GM21576 (cell line): ENCODE results near the gene MINDY4.

Source experiments
- ATAC-seq: cut with Tn5 transposase; IDR thresholded peaks from one replicate; pipeline ENCODE4 v1.9.1; 2021; ENCODE audit warnings: mild to moderate bottlenecking, moderate library complexity; ENCODE audit not compliant: unreplicated experiment

MINDY4 gene

GRCh38 chr7:30771880-30772425, 736 bp downstream of the MINDY4 start:
- ATAC-seq, result peak; percentile 22

DNA sequence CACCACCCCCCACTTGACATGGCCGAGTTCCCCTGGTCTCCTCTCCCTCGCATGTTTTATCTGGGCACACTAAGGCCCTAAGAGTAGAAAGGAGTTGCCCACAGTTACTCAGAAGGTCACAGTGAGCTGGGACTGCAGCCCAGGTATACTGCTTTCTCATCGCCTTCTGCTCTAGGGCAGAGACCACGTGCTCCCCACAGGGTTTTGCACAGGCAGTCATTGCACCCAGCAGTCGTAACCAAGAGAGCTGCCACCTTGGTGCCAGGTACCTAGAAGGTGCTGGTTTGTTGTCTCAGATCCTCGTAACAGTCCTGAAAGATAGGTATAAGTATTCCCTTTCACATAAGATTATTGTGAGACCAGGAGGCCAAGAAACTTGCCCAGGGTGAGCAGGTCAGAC, 1.8 kb downstream of the MINDY4 start:
- ATAC-seq, result no peak

DNA sequence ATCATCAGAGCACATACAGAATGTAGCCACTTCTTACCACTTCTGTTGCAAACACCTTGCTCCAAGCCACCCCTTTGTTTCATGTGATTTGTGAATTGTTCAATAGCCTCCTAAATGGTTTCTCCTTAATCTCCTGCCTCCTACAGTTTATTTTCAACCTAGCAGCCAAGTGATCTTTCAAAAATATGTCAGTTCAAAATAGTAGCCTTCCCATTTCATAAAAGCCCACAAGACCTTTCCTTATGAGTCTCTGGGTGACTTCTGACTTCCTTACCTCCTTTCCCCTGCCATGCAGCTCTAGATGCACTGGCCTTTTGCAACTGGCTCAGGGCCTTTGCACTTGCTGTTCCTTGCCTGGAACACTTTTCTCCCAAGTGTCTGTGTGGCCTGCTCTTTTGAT, 4.8 kb downstream of the MINDY4 start:
- ATAC-seq, result no peak

GRCh38 chr7:30776971-30777370, 5.8 kb downstream of the MINDY4 start:
- no peak for ATAC-seq

GRCh38 chr7:30778255-30779025, 7.2 kb downstream of the MINDY4 start:
- no peak for ATAC-seq

DNA sequence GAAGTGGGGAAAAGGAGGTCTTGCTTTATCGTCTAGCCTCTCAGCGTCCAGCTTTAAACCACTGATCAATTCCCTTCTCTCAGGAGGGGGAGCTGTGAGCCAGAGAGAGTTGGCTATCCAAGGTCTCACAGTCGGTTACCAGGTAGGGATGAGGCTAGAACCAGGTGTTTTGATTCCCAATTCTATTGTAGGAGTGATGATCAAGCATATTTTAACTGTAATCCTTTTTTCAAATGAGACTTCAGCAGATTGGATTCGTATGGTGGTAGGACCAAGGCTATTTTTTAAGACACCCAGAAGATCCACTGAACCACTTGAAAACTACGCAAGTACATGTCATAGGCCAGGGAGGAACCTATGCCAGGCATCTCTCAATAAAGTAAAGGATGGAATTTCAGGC, 8.4 kb downstream of the MINDY4 start:
- ATAC-seq, result no peak

- no peak for ATAC-seq
Measured at GRCh38 chr7:30780941-30781340, 9.7 kb downstream of the MINDY4 start.

GRCh38 chr7:30782690-30783089, 11.5 kb downstream of the MINDY4 start:
- no peak for ATAC-seq

- ATAC-seq, result no peak
Measured at GRCh38 chr7:30785786-30786185, 14.6 kb downstream of the MINDY4 start.

- ATAC-seq, result no peak
Measured at GRCh38 chr7:30787486-30787885, 16.3 kb downstream of the MINDY4 start.

DNA sequence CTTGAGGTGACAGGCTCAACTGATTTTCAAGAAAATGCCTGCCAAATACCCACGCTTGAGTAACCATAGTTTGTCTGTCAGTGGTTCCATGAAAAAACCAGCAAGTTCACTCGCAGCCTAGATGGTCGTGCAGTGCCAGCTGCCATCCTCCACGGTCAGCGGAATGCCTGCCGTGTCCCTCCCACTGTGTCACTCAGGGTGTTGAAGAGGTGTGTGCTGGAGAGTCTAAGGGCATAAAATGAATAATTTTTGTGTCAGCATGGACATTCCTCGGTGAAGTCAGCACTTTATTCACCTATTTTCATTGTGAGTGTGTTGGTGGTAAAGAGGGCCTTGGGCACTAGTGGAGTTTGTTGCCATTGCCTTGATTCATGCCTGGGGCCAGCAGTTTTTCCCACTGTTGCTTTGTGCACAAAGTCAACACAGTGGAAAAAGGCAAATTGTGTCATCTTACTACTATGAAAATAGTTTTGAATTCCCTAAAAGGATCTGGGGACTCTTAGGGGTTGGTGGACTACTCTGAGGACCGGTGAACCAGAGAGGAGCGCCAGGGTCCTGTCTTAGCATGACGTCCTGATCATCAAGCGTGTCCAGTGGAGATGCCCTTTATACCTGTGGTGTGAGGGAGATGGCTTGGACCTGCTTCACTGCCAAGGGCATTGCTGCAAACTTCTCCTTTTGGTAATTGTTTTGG, 17.6 kb downstream of the MINDY4 start:
- ATAC-seq, result no peak

DNA sequence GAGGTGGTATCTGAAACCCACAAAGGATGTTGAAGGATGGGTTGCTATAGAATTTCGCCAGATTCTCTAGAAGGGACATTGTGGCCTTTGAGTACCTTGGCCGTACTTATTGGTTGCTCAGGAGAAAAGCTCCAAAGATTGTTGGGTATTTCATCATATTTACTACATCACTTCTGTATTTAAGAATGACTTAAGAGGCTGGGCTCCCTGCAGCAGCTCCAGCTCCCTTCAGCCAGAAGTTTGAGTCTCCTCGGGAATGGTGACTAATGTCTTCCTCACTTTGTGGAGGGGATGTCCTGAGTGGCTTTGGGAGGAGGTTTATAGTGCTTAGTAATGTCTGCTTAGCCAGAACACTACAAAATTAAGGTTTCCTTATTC, 18.1 kb downstream of the MINDY4 start:
- no peak for ATAC-seq

GRCh38 chr7:30790356-30790755, 19.1 kb downstream of the MINDY4 start:
- ATAC-seq, result no peak

- ATAC-seq, result no peak
Measured at GRCh38 chr7:30791114-30791513, 19.9 kb downstream of the MINDY4 start.

DNA sequence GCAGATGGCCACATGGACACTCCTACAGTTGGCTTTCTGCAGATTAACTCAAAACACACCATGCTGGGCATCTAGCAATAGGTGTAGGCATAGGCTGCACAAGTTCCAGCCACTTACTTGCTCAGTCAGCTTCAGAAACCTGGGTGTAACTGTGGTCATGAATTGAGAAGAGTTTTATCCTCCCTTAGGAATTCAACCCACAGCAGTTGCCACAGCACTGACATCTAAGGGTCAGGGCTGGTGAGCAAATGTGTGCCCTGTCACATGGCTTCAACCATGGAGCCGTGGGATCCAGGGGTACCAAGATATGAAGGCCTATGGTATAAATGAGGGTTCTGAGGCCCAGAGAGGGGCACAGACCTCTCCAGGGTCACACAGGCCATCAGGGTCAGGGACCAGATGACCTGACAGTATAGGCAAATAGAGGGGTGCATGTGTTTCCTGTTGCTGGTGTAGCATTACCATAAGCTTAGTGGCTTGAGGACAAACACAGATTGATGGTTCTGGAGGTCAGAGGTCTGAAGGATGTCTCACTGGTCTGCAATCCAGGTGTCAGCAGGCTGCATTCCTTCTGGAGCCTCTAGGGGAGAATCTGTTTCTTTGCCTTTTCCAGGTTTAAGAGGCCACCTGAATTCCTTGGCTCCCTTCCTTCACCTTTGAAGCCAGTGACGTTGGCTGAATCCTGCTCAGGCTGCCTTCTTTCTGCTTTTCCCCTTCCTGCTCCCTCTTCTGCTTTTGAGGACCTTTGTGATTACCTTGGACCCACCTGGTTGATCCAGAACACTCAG, 24.1 kb downstream of the MINDY4 start:
- ATAC-seq, result no peak

DNA sequence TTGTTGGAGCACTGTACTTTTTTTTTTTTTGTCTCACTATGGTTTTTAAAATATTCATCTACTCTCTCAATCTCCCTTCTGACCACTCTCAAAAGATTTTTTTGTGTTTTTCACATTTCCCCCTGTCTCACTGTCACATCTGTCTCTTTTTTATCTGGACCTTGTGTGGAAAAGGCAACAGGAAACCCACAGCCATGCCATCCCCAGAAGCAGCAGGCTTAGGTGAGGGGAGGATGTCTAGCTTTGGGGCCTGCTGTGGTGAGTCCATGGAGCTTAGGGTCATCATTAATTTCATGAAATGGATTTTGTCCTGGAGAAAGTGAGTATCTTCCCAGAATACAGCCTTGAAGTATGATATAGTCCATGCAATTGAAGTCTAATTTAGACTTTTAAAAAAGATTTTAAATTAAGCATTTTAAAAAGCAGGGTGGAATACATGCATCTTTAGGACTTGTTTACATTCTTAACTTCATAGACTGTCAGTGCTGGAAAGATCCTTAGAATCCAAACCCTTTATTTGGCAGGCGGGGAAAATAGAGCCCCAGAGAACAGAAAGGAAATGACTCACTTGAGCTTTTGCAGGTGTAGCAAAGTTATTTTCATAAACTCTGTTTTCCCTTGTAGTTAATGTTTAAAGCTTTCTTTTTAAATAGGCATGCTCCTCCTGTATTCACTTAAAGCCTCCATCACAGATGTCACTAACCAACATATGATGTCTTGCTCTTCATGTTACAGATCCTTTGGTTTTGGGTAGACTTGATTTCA, 25.1 kb downstream of the MINDY4 start:
- ATAC-seq, result no peak

- no peak for ATAC-seq
Measured at GRCh38 chr7:30797176-30798040, 26.2 kb downstream of the MINDY4 start.

DNA sequence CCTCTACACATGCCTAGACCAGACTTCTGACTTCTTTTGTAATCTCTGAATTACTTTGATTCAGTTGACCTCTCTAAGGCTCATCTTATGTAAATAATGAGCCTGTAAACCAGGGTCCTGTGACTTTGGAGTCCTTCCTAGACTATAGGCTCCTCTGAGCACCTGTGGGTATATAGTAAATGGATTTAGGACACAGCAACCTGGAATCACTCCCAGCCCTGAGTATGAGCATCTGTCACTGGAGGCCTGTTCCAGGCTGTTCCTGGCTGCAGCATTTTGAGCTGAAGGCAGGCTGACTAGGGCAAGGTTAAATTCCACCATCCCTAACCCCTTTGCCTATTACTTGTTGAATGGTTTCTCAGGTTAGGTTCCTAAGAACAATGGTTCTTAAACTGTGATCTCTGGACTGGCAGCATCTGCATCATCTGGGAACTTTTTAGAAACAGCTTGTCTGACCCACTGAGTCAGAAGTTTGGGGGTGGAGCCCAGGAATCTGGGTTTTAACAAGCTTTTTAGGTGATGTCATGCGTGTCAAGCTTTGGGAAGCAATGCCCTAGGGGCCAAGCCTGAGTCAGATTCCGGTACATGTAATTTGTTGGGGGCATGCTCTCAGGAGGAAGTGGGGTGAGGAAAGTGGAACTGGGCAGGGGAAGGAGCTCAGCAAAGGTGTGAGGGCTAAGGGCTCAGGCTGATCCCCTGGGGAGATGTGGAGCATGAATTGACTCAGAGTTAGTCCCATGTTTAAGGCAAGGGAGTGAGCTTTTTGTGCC, 28.2 kb downstream of the MINDY4 start:
- ATAC-seq, result peak; percentile 76
